Measurements from ENCODE around the gene CTNNBIP1. TPM values are rescaled to one million over a fixed set of nuclear protein-coding genes. Genes with fewer than 3 reads are reported as not detected.

The CTNNBIP1 gene
- total and polyA plus RNA-seq, 2 of the 8 experiments (the other 6 are each of a cell fraction or from before 2014, with no cell fraction given): 40.9 to 46.6 TPM

DNA sequence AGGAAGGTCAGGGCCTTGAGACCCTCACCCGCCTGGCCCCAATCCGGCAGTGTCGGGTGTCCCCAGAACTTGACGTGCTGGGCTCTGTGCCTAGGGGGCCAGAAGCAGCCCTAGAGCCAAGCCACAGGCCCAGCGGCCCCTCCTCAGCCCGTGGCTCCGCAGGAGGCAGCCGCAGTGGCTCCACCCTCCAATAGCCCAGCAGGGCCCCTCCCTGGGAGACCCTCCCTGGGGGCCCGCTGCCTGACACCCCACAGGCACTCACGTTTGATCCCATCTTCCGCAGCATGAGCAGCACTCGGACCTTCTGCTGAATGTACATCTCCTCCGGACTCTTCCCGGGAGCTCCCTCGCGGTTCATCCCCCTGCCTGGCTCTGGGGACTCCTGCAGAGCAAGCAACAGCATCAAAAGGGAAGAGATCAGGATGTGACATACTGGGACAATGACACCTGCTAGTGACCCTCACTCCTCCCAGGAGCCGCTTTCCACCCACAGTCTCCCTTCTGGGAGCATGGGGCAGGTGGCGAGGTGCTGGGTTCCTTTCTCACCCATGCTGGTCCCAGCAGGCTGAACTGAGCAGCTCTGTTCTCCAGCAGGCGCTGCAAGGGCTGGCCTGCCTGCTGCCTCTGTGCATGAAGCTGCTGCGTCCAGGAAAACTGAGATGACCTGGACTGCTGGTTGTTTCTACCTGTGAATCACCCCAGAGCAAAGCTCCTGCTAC, 38.2 kb downstream of the CTNNBIP1 start (continued):
- TF ChIP-seq, protein P1, sequence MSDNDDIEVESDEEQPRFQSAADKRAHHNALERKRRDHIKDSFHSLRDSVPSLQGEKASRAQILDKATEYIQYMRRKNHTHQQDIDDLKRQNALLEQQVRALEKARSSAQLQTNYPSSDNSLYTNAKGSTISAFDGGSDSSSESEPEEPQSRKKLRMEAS (IDR thresholded peaks at IDR 0.05): no peak
- TF ChIP-seq GTF2F1 (IDR thresholded peaks at IDR 0.05; ENCODE audit: borderline replicate concordance, low read depth, low read length) (no peak), SAP30 (IDR thresholded peaks at IDR 0.05; ENCODE audit: insufficient read depth, insufficient replicate concordance, low read length) (no peak)
